Measurements from ENCODE around the gene ERG. TPM values are rescaled to one million over a fixed set of nuclear protein-coding genes. Genes with fewer than 3 reads are reported as not detected.

The ERG gene
- total RNA-seq, 3 donors from 2014 or later (not counting 1 experiment from before 2014, with no cell fraction given) = 0.36 to 0.58 TPM; not detected in 1

GRCh38 chr21:38478782-38479181 lies 19.5 kb downstream of the ERG start:
- no peak for TF ChIP-seq CTCF (IDR thresholded peaks at IDR 0.05)
- Mint-ChIP-seq H3K9me3 (no peaks in the 10 kb centered on the region), H3K4me3 (no peak overlapping the region), H3K27me3 (ENCODE audit: low read depth in 2 of 2) (peaks cover 40 to 59% of the 10 kb centered on the region in 2 donors), H3K4me1 (peaks cover 14% of the 10 kb centered on the region in 2 donors), H3K36me3 (no peaks in the 10 kb centered on the region), H3K27ac (no peak overlapping the region)
- H3K4me1 ChIP-seq (ENCODE audit: control insufficient read depth, insufficient read depth, low read length) = peaks cover 12% of the 10 kb centered on the region
- DNase-seq = peak in 1 of 2 donors; percentile 4
- 4% methylated on average over 4 of the region's 4 CpGs for WGBS (ENCODE audit: insufficient coverage)
- intact Hi-C loops (cut with micrococcal nuclease) = no loop called here
- peaks cover 5% of the 10 kb centered on the region for H3K27me3 ChIP-seq (ENCODE audit: control insufficient read depth, insufficient read depth, low read length)
- H3K4me3 ChIP-seq (ENCODE audit: low read length) = no peak overlapping the region
- no peak overlapping the region for H3K27ac ChIP-seq (ENCODE audit: low read length)
- H3K9me3 ChIP-seq (ENCODE audit: control insufficient read depth, insufficient read depth, low read length) = no peaks in the 10 kb centered on the region
- peak; percentile 64 to 79 (median 78) for ATAC-seq
- H3K36me3 ChIP-seq (ENCODE audit: control insufficient read depth, insufficient read depth, low read length) = no peaks in the 10 kb centered on the region

DNA sequence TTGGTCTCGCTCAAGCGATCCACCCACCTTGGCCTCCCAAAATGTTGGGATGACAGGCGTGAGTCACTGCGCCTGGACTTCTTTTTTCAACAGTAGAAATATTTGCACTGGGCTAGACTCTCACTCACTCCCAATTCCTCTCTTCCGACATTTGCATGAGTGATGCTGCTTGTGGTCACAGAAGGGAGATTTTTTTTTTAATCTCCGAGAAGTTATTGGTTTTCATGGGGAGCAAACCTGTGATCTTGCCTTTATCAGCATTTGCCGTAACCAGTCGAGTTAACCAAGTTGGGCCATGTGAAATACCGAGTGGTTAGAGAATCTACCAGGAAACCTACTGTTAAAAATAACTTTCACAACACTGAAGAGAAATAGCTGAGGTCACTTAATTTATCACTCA lies 21.1 kb downstream of the ERG start:
- Mint-ChIP-seq H3K36me3 (no peaks in the 10 kb centered on the region), H3K9me3 (no peaks in the 10 kb centered on the region), H3K4me3 (no peak overlapping the region), H3K27ac (no peak overlapping the region), H3K4me1 (peaks cover 14 to 22% of the 10 kb centered on the region in 2 donors), H3K27me3 (ENCODE audit: low read depth in 2 of 2) (peaks cover 43 to 73% of the 10 kb centered on the region in 2 donors)
- H3K4me1 ChIP-seq (ENCODE audit: control insufficient read depth, insufficient read depth, low read length) = peaks cover 12% of the 10 kb centered on the region
- ATAC-seq (peak in 2 of 3 donors; percentile 34 to 57), DNase-seq (no peak)
- 19% methylated on average over 8 of the region's 9 CpGs for WGBS (ENCODE audit: insufficient coverage)
- H3K36me3 ChIP-seq (ENCODE audit: control insufficient read depth, insufficient read depth, low read length) = no peaks in the 10 kb centered on the region
- H3K27ac ChIP-seq (ENCODE audit: low read length) = no peak overlapping the region
- H3K4me3 ChIP-seq (ENCODE audit: low read length) = no peak overlapping the region
- peaks cover 5% of the 10 kb centered on the region for H3K27me3 ChIP-seq (ENCODE audit: control insufficient read depth, insufficient read depth, low read length)
- no peak for TF ChIP-seq CTCF (IDR thresholded peaks at IDR 0.05)
- H3K9me3 ChIP-seq (ENCODE audit: control insufficient read depth, insufficient read depth, low read length) = no peaks in the 10 kb centered on the region
- intact Hi-C loops (cut with micrococcal nuclease) = no loop called here

- H3K36me3 ChIP-seq (ENCODE audit: control insufficient read depth, insufficient read depth, low read length) = no peaks in the 10 kb centered on the region
- 18% methylated on average over 12 of the region's 12 CpGs for WGBS (ENCODE audit: insufficient coverage)
- peaks cover 5% of the 10 kb centered on the region for H3K27me3 ChIP-seq (ENCODE audit: control insufficient read depth, insufficient read depth, low read length)
- H3K27me3 Mint-ChIP-seq (ENCODE audit: low read depth in 2 of 2) = peaks cover 43 to 73% of the 10 kb centered on the region in 2 donors
- no peak overlapping the region for H3K27ac Mint-ChIP-seq
- peaks cover 12% of the 10 kb centered on the region for H3K4me1 ChIP-seq (ENCODE audit: control insufficient read depth, insufficient read depth, low read length)
- ATAC-seq (peak in 1 of 3 donors; percentile 59), DNase-seq (no peak)
- H3K9me3 Mint-ChIP-seq = no peaks in the 10 kb centered on the region
- no peak overlapping the region for H3K4me3 ChIP-seq (ENCODE audit: low read length)
- no peaks in the 10 kb centered on the region for H3K9me3 ChIP-seq (ENCODE audit: control insufficient read depth, insufficient read depth, low read length)
- no peak for TF ChIP-seq CTCF (IDR thresholded peaks at IDR 0.05)
- no peaks in the 10 kb centered on the region for H3K36me3 Mint-ChIP-seq
- intact Hi-C loops (cut with micrococcal nuclease) = no loop called here
- H3K4me1 Mint-ChIP-seq = peaks cover 14 to 22% of the 10 kb centered on the region in 2 donors
- H3K4me3 Mint-ChIP-seq = no peak overlapping the region
- H3K27ac ChIP-seq (ENCODE audit: low read length) = no peak overlapping the region
These were observed 21.9 kb downstream of the ERG start for GRCh38 chr21:38476385-38476784.

DNA sequence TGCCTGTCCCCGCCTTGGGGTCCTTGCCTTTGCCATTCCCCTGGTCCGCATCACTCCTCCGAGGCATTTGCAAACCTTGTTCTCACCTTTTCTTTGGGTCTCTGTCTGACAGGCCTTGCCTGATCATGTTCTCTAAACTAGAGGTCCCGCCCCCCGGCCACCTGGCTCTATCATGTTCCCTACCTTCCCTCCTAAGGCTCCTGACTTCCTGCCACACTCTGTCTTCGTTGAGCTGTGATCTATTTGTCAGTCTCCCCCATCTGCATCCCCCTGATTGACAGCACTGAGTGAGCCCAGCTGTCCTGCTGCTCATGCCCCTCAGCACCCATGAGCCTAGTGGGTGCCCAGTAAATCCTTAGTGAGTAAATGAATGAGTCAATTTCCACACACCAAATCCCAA lies 22.8 kb downstream of the ERG start:
- Mint-ChIP-seq H3K9me3 (no peaks in the 10 kb centered on the region), H3K27me3 (ENCODE audit: low read depth in 2 of 2) (peaks cover 43 to 73% of the 10 kb centered on the region in 2 donors), H3K4me3 (no peak overlapping the region), H3K36me3 (no peaks in the 10 kb centered on the region), H3K27ac (no peak overlapping the region), H3K4me1 (peaks cover 14 to 22% of the 10 kb centered on the region in 2 donors)
- H3K4me3 ChIP-seq (ENCODE audit: low read length) = no peak overlapping the region
- no peak for ATAC-seq
- no peak for DNase-seq
- WGBS (ENCODE audit: insufficient coverage) = 47% methylated on average over 6 of the region's 6 CpGs
- intact Hi-C loops (cut with micrococcal nuclease) = no loop called here
- no peaks in the 10 kb centered on the region for H3K9me3 ChIP-seq (ENCODE audit: control insufficient read depth, insufficient read depth, low read length)
- H3K36me3 ChIP-seq (ENCODE audit: control insufficient read depth, insufficient read depth, low read length) = no peaks in the 10 kb centered on the region
- TF ChIP-seq CTCF (IDR thresholded peaks at IDR 0.05) = no peak
- peaks cover 12% of the 10 kb centered on the region for H3K4me1 ChIP-seq (ENCODE audit: control insufficient read depth, insufficient read depth, low read length)
- H3K27ac ChIP-seq (ENCODE audit: low read length) = no peak overlapping the region
- peaks cover 5% of the 10 kb centered on the region for H3K27me3 ChIP-seq (ENCODE audit: control insufficient read depth, insufficient read depth, low read length)

Data from natural killer cell (primary cell).